HepG2 (cell line): ENCODE results near the gene CERS1. TPM values are rescaled to one million over a fixed set of nuclear protein-coding genes. Genes with fewer than 3 reads are reported as not detected.
A peak's percentile ranks its signal among the peaks of the same experiment; 100 is the strongest.

ENCODE experiments used
- ARNTL ChIP-seq: sonication (generic); formaldehyde crosslinking; IDR thresholded peaks from 2 replicates; pipeline ENCODE4 v1.4.0; 2020; ENCODE audit warnings: mild to moderate bottlenecking, missing genetic modification reagents
- CBX2 ChIP-seq, 2 experiments: fragments of 200-600 bp in 1 of 2; sonication (generic); formaldehyde crosslinking in 1 of 2; IDR thresholded peaks; 2 replicates each; pipeline versions ENCODE4 v1.7.0 to v1.8.1; 2018 to 2022; ENCODE audit warnings: low read depth in 2 of 2, low read length in 1 of 2, mild to moderate bottlenecking in 1 of 2, missing genetic modification reagents in 1 of 2
- ERF ChIP-seq: IDR thresholded peaks from 2 replicates; pipeline ENCODE4 v1.6.1; 2018; ENCODE audit warnings: missing biosample characterization, missing genetic modification reagents
- FIP1L1 ChIP-seq: fragments of 200-400 bp; formaldehyde crosslinking; IDR thresholded peaks from 2 replicates; pipeline ENCODE4 v1.6.1; 2018; ENCODE audit warnings: low read depth, mild to moderate bottlenecking, low read length, moderate library complexity, borderline replicate concordance; ENCODE audit not compliant: insufficient read depth
- FOSL2 ChIP-seq: sonication (generic); formaldehyde crosslinking; IDR thresholded peaks from 2 replicates; pipeline ENCODE4 v1.4.0; 2020; ENCODE audit warnings: missing genetic modification reagents
- GABPA ChIP-seq, 2 experiments: IDR thresholded peaks; 2 replicates each; pipeline ENCODE4 v1.6.1; 2011 to 2016; ENCODE audit warnings: low read depth in 2 of 2, low read length in 1 of 2, missing biosample characterization in 1 of 2, missing genetic modification characterization in 1 of 2
- HMGXB3 ChIP-seq: sonication (generic); formaldehyde crosslinking; IDR thresholded peaks from 2 replicates; pipeline ENCODE4 v1.4.0; 2020; ENCODE audit warnings: missing genetic modification reagents, borderline replicate concordance
- ISX ChIP-seq: sonication (generic); formaldehyde crosslinking; conservative IDR thresholded peaks from 2 replicates; pipeline ENCODE4 v1.5.0; 2020; ENCODE audit warnings: missing genetic modification reagents
- MEF2D ChIP-seq: sonication (generic); formaldehyde crosslinking; IDR thresholded peaks from 2 replicates; pipeline ENCODE4 v1.5.1; 2020; ENCODE audit warnings: mild to moderate bottlenecking, missing genetic modification reagents
- NFYB ChIP-seq: sonication (generic); formaldehyde crosslinking; IDR thresholded peaks from 2 replicates; pipeline ENCODE4 v1.4.0; 2020; ENCODE audit warnings: missing genetic modification reagents
- ONECUT2 ChIP-seq: sonication (generic); formaldehyde crosslinking; IDR thresholded peaks from 2 replicates; pipeline ENCODE4 v1.4.0; 2020; ENCODE audit warnings: missing genetic modification reagents
- SMC3 ChIP-seq: IDR thresholded peaks from 2 replicates; pipeline ENCODE4 v1.6.1; 2011; ENCODE audit warnings: low read length, improper control_type of control experiment
- SP2 ChIP-seq: sonication (generic); formaldehyde crosslinking; IDR thresholded peaks from 2 replicates; pipeline ENCODE4 v1.5.1; 2020; ENCODE audit warnings: mild to moderate bottlenecking, missing genetic modification reagents
- THYN1 ChIP-seq: sonication (generic); formaldehyde crosslinking; IDR thresholded peaks from 2 replicates; pipeline ENCODE4 v1.8.1; 2023; ENCODE audit warnings: low read depth, mild to moderate bottlenecking, moderate library complexity, missing genetic modification reagents, borderline replicate concordance
- YEATS2 ChIP-seq: sonication (generic); formaldehyde crosslinking; IDR thresholded peaks from 2 replicates; pipeline ENCODE4 v1.4.0; 2020; ENCODE audit warnings: missing genetic modification reagents, borderline replicate concordance
- ZBTB25 ChIP-seq: IDR thresholded peaks from 2 replicates; pipeline ENCODE4 v1.6.1; 2018; ENCODE audit warnings: missing genetic modification reagents
- ZFP1 ChIP-seq: IDR thresholded peaks from 2 replicates; pipeline ENCODE4 v1.6.1; 2016
- ZFX ChIP-seq: sonication (generic); formaldehyde crosslinking; IDR thresholded peaks from 2 replicates; pipeline ENCODE4 v1.4.0; 2020; ENCODE audit warnings: mild to moderate bottlenecking, low read depth, missing genetic modification reagents, moderate library complexity
- ZNF510 ChIP-seq: sonication (generic); formaldehyde crosslinking; IDR thresholded peaks from 2 replicates; pipeline ENCODE4 v1.4.0; 2020; ENCODE audit warnings: low read depth, mild to moderate bottlenecking, missing genetic modification reagents
- ZNF563 ChIP-seq: sonication (generic); formaldehyde crosslinking; IDR thresholded peaks from 2 replicates; pipeline ENCODE4 v1.8.0; 2022; ENCODE audit warnings: mild to moderate bottlenecking, moderate library complexity, missing genetic modification reagents
- ZNF619 ChIP-seq: sonication (generic); formaldehyde crosslinking; IDR thresholded peaks from 2 replicates; pipeline ENCODE4 v1.4.0; 2020; ENCODE audit warnings: mild to moderate bottlenecking, missing genetic modification reagents
- ZNF773 ChIP-seq: sonication (generic); formaldehyde crosslinking; IDR thresholded peaks from 2 replicates; pipeline ENCODE4 v1.4.0; 2020; ENCODE audit warnings: missing genetic modification reagents, borderline replicate concordance
- ZNF780A ChIP-seq: sonication (generic); formaldehyde crosslinking; IDR thresholded peaks from 2 replicates; pipeline ENCODE4 v1.8.0; 2022; ENCODE audit warnings: mild to moderate bottlenecking, missing genetic modification reagents, moderate library complexity
- ZNF891 ChIP-seq: sonication (generic); formaldehyde crosslinking; IDR thresholded peaks from 2 replicates; pipeline ENCODE4 v1.5.0; 2020; ENCODE audit warnings: mild to moderate bottlenecking, missing genetic modification reagents
- polyA plus RNA-seq, 8 experiments: library from polyadenylated mRNA; depleted of rRNA in 3 of 8; stranded (reverse) in 7 of 8; unstranded in 1 of 8; fragments of >200 nt; fragmentation: Illumina TruSeq in 4 of 8; extraction: Trizol in 4 of 8; gene quantifications; 2 replicates each; pipeline versions ENCODE4 v1.2.1 to v1.2.3, GENCODE V29; 2011 to 2016; ENCODE audit warnings: low read depth in 4 of 8, missing spikeins in 1 of 8, mixed read lengths in 1 of 8; ENCODE audit not compliant: insufficient read depth in 1 of 8
- total RNA-seq, 5 experiments: library from RNA; depleted of rRNA; stranded (reverse); fragments of >200 nt; fragmentation: Illumina TruSeq; extraction: Trizol; gene quantifications; 2 replicates each; pipeline ENCODE4 v1.2.3, GENCODE V29; 2016; ENCODE audit warnings: low read depth in 1 of 5
- TF ChIP-seq, protein P1 (sequence below): sonication (generic); formaldehyde crosslinking; IDR thresholded peaks from 2 replicates; pipeline ENCODE4 v1.8.0; 2022; ENCODE audit warnings: mild to moderate bottlenecking, missing genetic modification reagents

Gene CERS1
- total and polyA plus RNA-seq, 2 of the 13 experiments (the other 11 are each of a cell fraction or from before 2014, with no cell fraction given) = 4.6 to 9.8 TPM

- TF ChIP-seq ZNF773 (CRISPR knock-in tag) = no peak
- no peak for TF ChIP-seq ZNF619 (CRISPR knock-in tag)
- TF ChIP-seq ISX (CRISPR knock-in tag) = no peak
- 0 out of 2 replicates have a peak, but pooled peaks have one; percentile 55 for TF ChIP-seq ZBTB25 (CRISPR knock-in tag)
- TF ChIP-seq HMGXB3 (CRISPR knock-in tag) = no peak
- no peak for TF ChIP-seq CBX2 (IDR thresholded peaks at IDR 0.05; ENCODE audit: low read depth, low read length)
- TF ChIP-seq CBX2 (CRISPR knock-in tag; IDR thresholded peaks at IDR 0.05; ENCODE audit: low read depth) = no peak
- TF ChIP-seq, protein P1, sequence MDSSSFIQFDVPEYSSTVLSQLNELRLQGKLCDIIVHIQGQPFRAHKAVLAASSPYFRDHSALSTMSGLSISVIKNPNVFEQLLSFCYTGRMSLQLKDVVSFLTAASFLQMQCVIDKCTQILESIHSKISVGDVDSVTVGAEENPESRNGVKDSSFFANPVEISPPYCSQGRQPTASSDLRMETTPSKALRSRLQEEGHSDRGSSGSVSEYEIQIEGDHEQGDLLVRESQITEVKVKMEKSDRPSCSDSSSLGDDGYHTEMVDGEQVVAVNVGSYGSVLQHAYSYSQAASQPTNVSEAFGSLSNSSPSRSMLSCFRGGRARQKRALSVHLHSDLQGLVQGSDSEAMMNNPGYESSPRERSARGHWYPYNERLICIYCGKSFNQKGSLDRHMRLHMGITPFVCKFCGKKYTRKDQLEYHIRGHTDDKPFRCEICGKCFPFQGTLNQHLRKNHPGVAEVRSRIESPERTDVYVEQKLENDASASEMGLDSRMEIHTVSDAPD (CRISPR knock-in tag) = no peak
- TF ChIP-seq ERF (CRISPR knock-in tag) = no peak
- no peak for TF ChIP-seq ZFP1 (CRISPR knock-in tag)
- no peak for TF ChIP-seq NFYB
- 0 out of 2 replicates have a peak, but pooled peaks have one; percentile 36 for TF ChIP-seq ZFX (CRISPR knock-in tag)
- TF ChIP-seq GABPA (IDR thresholded peaks at IDR 0.05; ENCODE audit: low read depth, low read length) = no peak
- no peak for TF ChIP-seq GABPA (CRISPR knock-in tag; IDR thresholded peaks at IDR 0.05; ENCODE audit: low read depth)
- TF ChIP-seq ZNF891 (CRISPR knock-in tag) = 0 out of 2 replicates have a peak, but pooled peaks have one; percentile 20
- TF ChIP-seq SMC3 = peak; percentile 85
- TF ChIP-seq FIP1L1 = no peak
- no peak for TF ChIP-seq ZNF563 (CRISPR knock-in tag)
- TF ChIP-seq ZNF780A (CRISPR knock-in tag) = no peak
- no peak for TF ChIP-seq YEATS2 (CRISPR knock-in tag)
- no peak for TF ChIP-seq MEF2D (CRISPR knock-in tag)
- TF ChIP-seq THYN1 (CRISPR knock-in tag) = no peak
- TF ChIP-seq ZNF510 (CRISPR knock-in tag) = no peak
- no peak for TF ChIP-seq ARNTL
- TF ChIP-seq SP2 (CRISPR knock-in tag) = no peak
- TF ChIP-seq ONECUT2 (CRISPR knock-in tag) = no peak
- TF ChIP-seq FOSL2 = no peak
Observed at GRCh38 chr19:18846862-18847548, 49.0 kb downstream of the CERS1 start (continued).
